ENCODE results near the gene HOXD9. TPM values are rescaled to one million over a fixed set of nuclear protein-coding genes. Genes with fewer than 3 reads are reported as not detected.

The HOXD9 gene
- polyA plus RNA-seq, 3 donors = not detected

GRCh38 chr2:176079285-176079830, 43.2 kb upstream of the HOXD9 start:
- Histone ChIP-seq H3K79me2 (ENCODE audit: insufficient read depth, low read length) (no peaks in the 10 kb centered on the region), H4K20me1 (ENCODE audit: insufficient read depth, low read length) (no peaks in the 10 kb centered on the region), H3K4me2 (replicated peaks; ENCODE audit: extremely low read depth, low read length, poor library complexity, severe bottlenecking) (peak overlapping the region; percentile 44), H3K4me1 (ENCODE audit: control insufficient read depth in 1 of 2, insufficient read depth in 2 of 2, low read length in 2 of 2) (peaks cover 0 to 20% of the 10 kb centered on the region in 2 donors), H3K36me3 (replicated peaks in 1 of 2; ENCODE audit: control insufficient read depth in 1 of 2, insufficient read depth in 2 of 2, low read length in 2 of 2) (no peaks in the 10 kb centered on the region), H3K9me3 (replicated peaks in 1 of 2; ENCODE audit: control insufficient read depth in 1 of 2, insufficient read depth in 1 of 2, low read length in 2 of 2) (peaks cover 8 to 74% of the 10 kb centered on the region in 2 donors), H2AFZ (ENCODE audit: insufficient read depth, low read depth, low read length, poor library complexity, severe bottlenecking) (no peak overlapping the region), H3K27me3 (ENCODE audit: control insufficient read depth in 2 of 2, insufficient read depth in 2 of 2, low read length in 2 of 2) (peaks cover 91 to 96% of the 10 kb centered on the region in 2 donors), H3K4me3 (replicated peaks in 1 of 3; ENCODE audit: low read depth in 2 of 3, low read length in 3 of 3) (no peak overlapping the region), H3K27ac (ENCODE audit: low read depth in 1 of 2, low read length in 2 of 2) (no peak overlapping the region), H3K9ac (ENCODE audit: insufficient read depth, low read length, poor library complexity, severe bottlenecking) (no peak overlapping the region)
- Mint-ChIP-seq H3K27ac (peak overlapping the region in 1 of 7 donors; percentile 6), H3K4me3 (peak overlapping the region; percentile 2 to 92), H3K36me3 (peaks cover 8 to 15% of the 10 kb centered on the region in 2 donors), H3K9me3 (peaks cover 10 to 50% (median 37%) of the 10 kb centered on the region in 7 donors), H3K27me3 (ENCODE audit: low read depth in 3 of 3) (peaks cover 85 to 95% (median 91%) of the 10 kb centered on the region in 3 donors), H3K4me1 (peaks cover 22% of the 10 kb centered on the region)
- DNase-seq = no peak
- no peak for TF ChIP-seq CTCF (IDR thresholded peaks at IDR 0.05)
- intact Hi-C loops (cut with micrococcal nuclease) = loop anchor here in 1 of 2 donors (5.0 kb wide), 1 partner anchor 33 kb away; no protein-coding TSS in a partner anchor
- 5% methylated on average over 27 of the region's 30 CpGs for WGBS (ENCODE audit: insufficient coverage)

- Histone ChIP-seq H3K4me1 (ENCODE audit: control insufficient read depth in 1 of 2, insufficient read depth in 2 of 2, low read length in 2 of 2) (peaks cover 0 to 20% of the 10 kb centered on the region in 2 donors), H3K27ac (ENCODE audit: low read depth in 1 of 2, low read length in 2 of 2) (no peak overlapping the region), H3K4me2 (replicated peaks; ENCODE audit: extremely low read depth, low read length, poor library complexity, severe bottlenecking) (peak overlapping the region; percentile 44), H3K4me3 (replicated peaks in 1 of 3; ENCODE audit: low read depth in 2 of 3, low read length in 3 of 3) (no peak overlapping the region), H2AFZ (ENCODE audit: insufficient read depth, low read depth, low read length, poor library complexity, severe bottlenecking) (no peak overlapping the region), H3K9ac (ENCODE audit: insufficient read depth, low read length, poor library complexity, severe bottlenecking) (no peak overlapping the region), H3K9me3 (replicated peaks in 1 of 2; ENCODE audit: control insufficient read depth in 1 of 2, insufficient read depth in 1 of 2, low read length in 2 of 2) (peaks cover 8 to 76% of the 10 kb centered on the region in 2 donors), H3K79me2 (ENCODE audit: insufficient read depth, low read length) (no peaks in the 10 kb centered on the region), H3K36me3 (replicated peaks in 1 of 2; ENCODE audit: control insufficient read depth in 1 of 2, insufficient read depth in 2 of 2, low read length in 2 of 2) (no peaks in the 10 kb centered on the region), H3K27me3 (ENCODE audit: control insufficient read depth in 2 of 2, insufficient read depth in 2 of 2, low read length in 2 of 2) (peaks cover 91 to 96% of the 10 kb centered on the region in 2 donors), H4K20me1 (ENCODE audit: insufficient read depth, low read length) (no peaks in the 10 kb centered on the region)
- intact Hi-C loops (cut with micrococcal nuclease) = loop anchor here in 1 of 2 donors (5.0 kb wide), 2 partner anchors 32 to 42 kb away; partner anchors contain the start of gene HOXD9
- peaks cover 10 to 51% (median 34%) of the 10 kb centered on the region in 7 donors for H3K9me3 Mint-ChIP-seq
- WGBS (ENCODE audit: insufficient coverage) = 2% methylated on average over 74 of the region's 86 CpGs
- TF ChIP-seq CTCF (IDR thresholded peaks at IDR 0.05) = peak; percentile 74
- H3K27ac Mint-ChIP-seq = no peak overlapping the region
- H3K36me3 Mint-ChIP-seq = peaks cover 8 to 15% of the 10 kb centered on the region in 2 donors
- H3K4me1 Mint-ChIP-seq = peaks cover 26% of the 10 kb centered on the region
- peak overlapping the region in 1 of 2 donors; percentile 92 for H3K4me3 Mint-ChIP-seq
- DNase-seq = peak in 1 of 3 donors; percentile 44
- peaks cover 85 to 95% (median 91%) of the 10 kb centered on the region in 3 donors for H3K27me3 Mint-ChIP-seq (ENCODE audit: low read depth in 3 of 3)
Measured at GRCh38 chr2:176079831-176080539, 42.5 kb upstream of the HOXD9 start.

Measured in CD14-positive monocyte (primary cell).